Thyroid gland (tissue), 4 donors: ENCODE data around the gene ZNF746.

Source experiments
- CTCF ChIP-seq, 6 experiments: fragments of 200-600 bp in 3 of 6; fragments of 450-650 bp in 3 of 6; sonication (generic) in 3 of 6; IDR thresholded peaks; one replicate each; pipeline ENCODE4 v1.5.1; 2016 to 2019; ENCODE audit warnings: antibody characterized with exemption in 6 of 6, mild to moderate bottlenecking in 2 of 6, inconsistent platforms in 1 of 6, moderate library complexity in 1 of 6
- POLR2A ChIP-seq, 2 donors: fragments of 450-650 bp; IDR thresholded peaks; one replicate each; pipeline ENCODE4 v1.6.1; 2017; ENCODE audit warnings: antibody characterized with exemption in 2 of 2, mild to moderate bottlenecking in 2 of 2, moderate library complexity in 1 of 2

DNA sequence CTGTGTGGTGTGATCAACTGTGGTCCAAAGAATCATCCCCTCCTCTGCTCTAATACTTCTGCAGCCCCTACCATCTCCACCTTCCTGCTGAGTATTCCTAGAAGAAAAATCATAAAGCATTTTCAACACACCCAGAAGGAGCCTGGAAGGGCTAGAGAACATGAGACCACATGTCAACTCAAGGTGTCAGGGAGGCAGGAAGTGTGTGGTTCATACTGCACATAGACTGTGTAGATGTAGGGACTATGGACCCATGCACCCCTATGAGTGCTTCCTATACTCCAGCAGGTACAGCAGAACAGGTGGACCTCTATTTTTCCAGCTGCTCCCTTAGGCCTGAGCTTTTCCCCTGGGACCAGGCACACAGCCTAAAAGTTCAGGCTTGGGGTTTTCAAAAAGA is 2.6 kb upstream of the ZNF746 start:
- TF ChIP-seq POLR2A (IDR thresholded peaks at IDR 0.05) (no peak), CTCF (IDR thresholded peaks at IDR 0.05) (no peak)
